ENCODE measurements around the gene SMIM30. TPM values are rescaled to one million over a fixed set of nuclear protein-coding genes. Genes with fewer than 3 reads are reported as not detected.
"Not testable (repeated sequence)": the region's sequence is repeated elsewhere in the genome, so short reads cannot be mapped to it uniquely, and the experiment has no call there.

The SMIM30 gene
- 49.8 TPM for polyA plus RNA-seq (2013, experiment 1 of 4)
- polyA plus RNA-seq (2013, experiment 2 of 4) = 47.9 TPM
- 46.2 TPM for polyA plus RNA-seq (2013, experiment 3 of 4)
- polyA plus RNA-seq (2013, experiment 4 of 4) = 55.9 TPM

DNA sequence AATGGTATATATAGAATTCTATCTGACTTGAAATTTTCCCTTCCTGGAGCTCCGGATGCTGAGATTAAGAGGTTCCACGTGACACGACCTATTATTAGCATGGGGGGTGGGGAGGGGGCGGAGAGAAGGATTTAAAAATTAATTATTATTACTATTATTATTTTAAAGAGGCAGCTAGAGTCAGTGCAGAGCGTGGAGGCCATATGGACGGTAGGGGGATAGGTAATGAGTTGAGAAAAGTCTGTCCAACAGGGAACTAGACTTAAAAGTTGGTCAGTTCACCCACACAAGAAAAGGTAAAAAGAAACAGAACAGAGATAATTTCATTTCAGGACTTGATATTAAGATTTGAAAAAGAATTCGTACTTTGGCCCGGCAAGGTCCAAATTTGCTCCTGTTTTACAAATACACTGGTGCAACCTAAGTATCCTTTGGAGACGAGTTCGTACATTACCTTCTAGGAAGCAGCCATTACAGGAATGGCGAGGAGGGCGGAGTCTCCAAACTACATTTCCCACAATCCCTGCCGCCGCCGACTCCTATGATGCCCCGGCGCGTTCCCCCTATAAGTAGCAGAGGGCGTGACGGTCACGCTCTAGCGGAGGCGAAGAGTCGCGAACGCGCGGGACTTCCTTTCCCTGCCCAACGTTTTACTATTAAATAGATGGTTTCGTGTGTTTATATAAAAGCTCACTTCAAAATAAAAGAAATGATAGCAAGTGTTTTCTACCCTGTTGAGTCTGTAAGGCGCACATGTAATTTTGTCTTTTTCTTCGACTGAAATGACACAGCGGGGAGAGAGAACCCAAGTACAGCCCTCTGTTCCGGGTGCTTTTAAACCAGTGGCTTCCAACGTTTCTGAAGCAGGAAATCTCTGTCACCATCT is at the start of gene SMIM30:
Gene SMIM30 (minus strand): TSS at position 481 of the 886 bp plus-strand sequence. CDS start 976 bp downstream, outside the sequence.
- no peaks in the 10 kb centered on the region for H3K36me3 ChIP-seq (ENCODE audit: control insufficient read depth, insufficient read depth, low read length)
- H3K27me3 ChIP-seq (ENCODE audit: control insufficient read depth, insufficient read depth, low read length, poor library complexity, severe bottlenecking) = peaks cover 8% of the 10 kb centered on the region
- 1 to 2% methylated on average over 25 to 34 of the region's 35 CpGs for WGBS, 2 experiments
- H3K4me1 ChIP-seq (ENCODE audit: control insufficient read depth, insufficient read depth, low read length) = no peaks in the 10 kb centered on the region
- peak within 1 kb of the TSS; percentile 44 for H3K4me3 ChIP-seq (ENCODE audit: insufficient read depth, low read depth, low read length)
- no peaks in the 10 kb centered on the region for H3K9me3 ChIP-seq (ENCODE audit: control insufficient read depth, low read length)
- H3K27ac ChIP-seq (ENCODE audit: insufficient read depth, low read depth, low read length, poor library complexity, severe bottlenecking) = no peak within 1 kb of the TSS

GRCh38 chr7:113166176-113166575 is 47.8 kb upstream of the SMIM30 start:
- H3K27ac ChIP-seq (ENCODE audit: insufficient read depth, low read depth, low read length, poor library complexity, severe bottlenecking); H3K9me3 ChIP-seq (ENCODE audit: control insufficient read depth, low read length); H3K4me3 ChIP-seq (ENCODE audit: insufficient read depth, low read depth, low read length); H3K36me3 ChIP-seq (ENCODE audit: control insufficient read depth, insufficient read depth, low read length); H3K27me3 ChIP-seq (ENCODE audit: control insufficient read depth, insufficient read depth, low read length, poor library complexity, severe bottlenecking); H3K4me1 ChIP-seq (ENCODE audit: control insufficient read depth, insufficient read depth, low read length): not testable (repeated sequence)
- 100% methylated on average over 1 of the region's 1 CpG; no CpG with 5 or more reads in 1 of the 2 experiments for WGBS, 2 experiments

DNA sequence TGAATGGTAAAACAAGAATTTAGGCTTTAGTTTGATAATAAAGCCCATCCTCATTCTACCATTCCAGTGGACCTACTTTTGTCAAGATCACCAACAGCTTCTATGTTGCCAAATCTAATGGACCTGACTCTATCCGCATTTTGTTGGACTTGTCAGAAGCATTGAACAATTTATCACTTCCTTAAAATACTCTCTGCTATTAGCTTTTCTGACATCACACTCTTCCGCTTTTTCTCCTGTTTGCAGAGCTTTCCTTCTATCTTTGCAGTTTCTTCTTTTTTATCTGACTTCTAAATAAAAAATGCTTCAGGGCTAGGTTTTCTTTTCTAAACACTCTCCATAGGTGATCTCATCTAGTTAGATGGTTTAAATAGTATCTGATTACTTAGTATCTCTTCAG is 42.7 kb upstream of the SMIM30 start:
- Histone ChIP-seq H3K9me3 (ENCODE audit: control insufficient read depth, low read length) (no peaks in the 10 kb centered on the region), H3K4me3 (ENCODE audit: insufficient read depth, low read depth, low read length) (no peak overlapping the region), H3K36me3 (ENCODE audit: control insufficient read depth, insufficient read depth, low read length) (no peaks in the 10 kb centered on the region), H3K4me1 (ENCODE audit: control insufficient read depth, insufficient read depth, low read length) (no peaks in the 10 kb centered on the region), H3K27me3 (ENCODE audit: control insufficient read depth, insufficient read depth, low read length, poor library complexity, severe bottlenecking) (no peaks in the 10 kb centered on the region), H3K27ac (ENCODE audit: insufficient read depth, low read depth, low read length, poor library complexity, severe bottlenecking) (no peak overlapping the region)
- WGBS, 2 experiments = 91 to 94% methylated on average over 2 of the region's 2 CpGs

- WGBS, 2 experiments = 46 to 54% methylated on average over 5 of the region's 5 CpGs
- H3K4me1 ChIP-seq (ENCODE audit: control insufficient read depth, insufficient read depth, low read length) = no peaks in the 10 kb centered on the region
- H3K36me3 ChIP-seq (ENCODE audit: control insufficient read depth, insufficient read depth, low read length) = no peaks in the 10 kb centered on the region
- H3K9me3 ChIP-seq (ENCODE audit: control insufficient read depth, low read length) = no peaks in the 10 kb centered on the region
- H3K27me3 ChIP-seq (ENCODE audit: control insufficient read depth, insufficient read depth, low read length, poor library complexity, severe bottlenecking) = no peaks in the 10 kb centered on the region
- no peak overlapping the region for H3K27ac ChIP-seq (ENCODE audit: insufficient read depth, low read depth, low read length, poor library complexity, severe bottlenecking)
- H3K4me3 ChIP-seq (ENCODE audit: insufficient read depth, low read depth, low read length) = no peak overlapping the region
Observed at GRCh38 chr7:113159746-113160339, 41.5 kb upstream of the SMIM30 start.

- Histone ChIP-seq H3K9me3 (ENCODE audit: control insufficient read depth, low read length) (no peaks in the 10 kb centered on the region), H3K4me3 (ENCODE audit: insufficient read depth, low read depth, low read length) (no peak overlapping the region), H3K4me1 (ENCODE audit: control insufficient read depth, insufficient read depth, low read length) (no peaks in the 10 kb centered on the region), H3K36me3 (ENCODE audit: control insufficient read depth, insufficient read depth, low read length) (no peaks in the 10 kb centered on the region), H3K27me3 (ENCODE audit: control insufficient read depth, insufficient read depth, low read length, poor library complexity, severe bottlenecking) (no peaks in the 10 kb centered on the region), H3K27ac (ENCODE audit: insufficient read depth, low read depth, low read length, poor library complexity, severe bottlenecking) (no peak overlapping the region)
- WGBS, 2 experiments = 63 to 65% methylated on average over 2 of the region's 2 CpGs
Observed at GRCh38 chr7:113158756-113159155, 40.4 kb upstream of the SMIM30 start.

DNA sequence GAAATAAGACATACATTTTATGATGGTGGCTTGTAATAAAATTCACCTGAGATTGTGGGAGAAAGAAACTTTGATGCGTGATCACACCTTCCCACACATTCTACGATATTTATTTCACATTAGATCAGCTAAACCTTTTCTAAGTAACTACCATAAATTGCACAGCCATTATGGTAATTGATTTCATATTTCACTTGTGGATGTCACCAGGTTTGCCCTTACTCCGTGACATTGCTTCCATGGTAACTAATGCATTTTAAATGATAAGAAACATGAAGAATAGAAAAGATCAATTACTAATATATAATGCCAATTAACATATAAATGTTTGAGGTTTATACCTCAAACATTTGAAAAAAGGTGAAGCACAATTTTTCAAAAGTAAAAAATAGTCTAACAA is 35.8 kb upstream of the SMIM30 start:
- 85 to 100% methylated on average over 2 of the region's 3 CpGs for WGBS, 2 experiments
- H3K36me3 ChIP-seq (ENCODE audit: control insufficient read depth, insufficient read depth, low read length) = no peaks in the 10 kb centered on the region
- no peak overlapping the region for H3K27ac ChIP-seq (ENCODE audit: insufficient read depth, low read depth, low read length, poor library complexity, severe bottlenecking)
- no peak overlapping the region for H3K4me3 ChIP-seq (ENCODE audit: insufficient read depth, low read depth, low read length)
- no peaks in the 10 kb centered on the region for H3K27me3 ChIP-seq (ENCODE audit: control insufficient read depth, insufficient read depth, low read length, poor library complexity, severe bottlenecking)
- no peaks in the 10 kb centered on the region for H3K9me3 ChIP-seq (ENCODE audit: control insufficient read depth, low read length)
- no peaks in the 10 kb centered on the region for H3K4me1 ChIP-seq (ENCODE audit: control insufficient read depth, insufficient read depth, low read length)

DNA sequence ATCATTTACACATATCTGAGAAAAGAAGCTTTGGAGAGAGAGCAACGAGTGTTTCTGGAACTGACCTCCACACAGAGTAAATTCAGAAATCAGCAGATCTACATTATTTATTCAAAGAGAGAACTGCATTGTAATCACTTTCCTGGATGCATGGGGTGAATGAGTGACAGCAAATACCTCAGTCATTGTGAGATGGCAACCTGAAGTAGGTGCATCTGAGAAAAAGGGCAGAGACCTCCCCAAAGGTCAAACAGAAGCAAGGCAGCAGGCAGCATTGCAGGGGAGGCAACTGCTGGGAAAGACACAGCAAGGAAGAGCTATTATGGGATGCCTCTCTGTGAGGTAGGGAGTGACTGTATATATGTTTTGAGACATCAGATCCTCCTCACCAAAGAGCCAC is 26.5 kb upstream of the SMIM30 start:
- Histone ChIP-seq H3K27ac (ENCODE audit: insufficient read depth, low read depth, low read length, poor library complexity, severe bottlenecking) (no peak overlapping the region), H3K4me3 (ENCODE audit: insufficient read depth, low read depth, low read length) (no peak overlapping the region), H3K36me3 (ENCODE audit: control insufficient read depth, insufficient read depth, low read length) (no peaks in the 10 kb centered on the region), H3K27me3 (ENCODE audit: control insufficient read depth, insufficient read depth, low read length, poor library complexity, severe bottlenecking) (no peaks in the 10 kb centered on the region), H3K9me3 (ENCODE audit: control insufficient read depth, low read length) (no peaks in the 10 kb centered on the region), H3K4me1 (ENCODE audit: control insufficient read depth, insufficient read depth, low read length) (peaks cover 8% of the 10 kb centered on the region)
- WGBS, 2 experiments = 78% methylated on average over 1 of the region's 1 CpG; no CpG with 5 or more reads in 1 of the 2 experiments

DNA sequence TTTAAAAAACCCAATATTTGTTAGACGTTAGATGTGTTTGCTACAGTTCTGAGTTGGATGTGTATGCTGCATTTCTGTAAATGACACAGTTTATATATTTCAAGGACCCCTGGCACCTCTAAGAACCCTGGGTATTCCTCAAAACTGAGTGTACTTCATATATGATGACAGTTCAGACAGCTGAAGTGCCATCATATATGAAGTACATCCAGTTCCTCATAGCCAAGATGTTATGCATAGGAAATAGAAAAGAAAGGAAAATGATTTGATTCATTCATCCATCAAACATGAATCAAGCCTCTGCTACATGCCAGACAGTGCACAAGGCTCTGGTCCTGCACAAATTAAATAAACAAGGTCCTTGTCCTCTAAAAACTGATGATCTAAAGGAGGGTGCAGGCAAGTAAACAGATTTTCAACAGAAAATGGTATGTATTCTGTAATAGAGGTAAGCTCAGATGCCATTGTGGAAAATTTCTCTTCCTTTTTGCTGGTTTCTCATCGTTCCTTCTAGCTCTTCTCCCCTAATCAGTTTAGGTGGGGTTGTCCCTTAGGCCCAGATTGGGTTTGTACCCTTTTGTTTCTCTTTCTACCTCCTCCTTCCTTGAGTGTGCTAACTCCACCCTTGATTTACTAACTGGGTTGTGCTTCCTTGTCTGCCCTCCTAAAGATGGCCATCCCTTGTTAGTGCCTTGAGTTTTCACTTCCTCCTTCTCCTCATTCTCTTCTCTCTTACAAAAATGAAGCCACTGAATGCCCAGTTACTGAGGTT is 25.3 kb upstream of the SMIM30 start:
- H3K4me3 ChIP-seq (ENCODE audit: insufficient read depth, low read depth, low read length) = no peak overlapping the region
- no peaks in the 10 kb centered on the region for H3K27me3 ChIP-seq (ENCODE audit: control insufficient read depth, insufficient read depth, low read length, poor library complexity, severe bottlenecking)
- H3K27ac ChIP-seq (ENCODE audit: insufficient read depth, low read depth, low read length, poor library complexity, severe bottlenecking) = no peak overlapping the region
- WGBS, 2 experiments = 85 to 91% methylated on average over 1 to 2 of the region's 2 CpGs
- no peaks in the 10 kb centered on the region for H3K36me3 ChIP-seq (ENCODE audit: control insufficient read depth, insufficient read depth, low read length)
- H3K4me1 ChIP-seq (ENCODE audit: control insufficient read depth, insufficient read depth, low read length) = peaks cover 8% of the 10 kb centered on the region
- no peaks in the 10 kb centered on the region for H3K9me3 ChIP-seq (ENCODE audit: control insufficient read depth, low read length)

GRCh38 chr7:113142385-113143119 is 24.2 kb upstream of the SMIM30 start:
- H3K36me3 ChIP-seq (ENCODE audit: control insufficient read depth, insufficient read depth, low read length) = no peaks in the 10 kb centered on the region
- no peak overlapping the region for H3K27ac ChIP-seq (ENCODE audit: insufficient read depth, low read depth, low read length, poor library complexity, severe bottlenecking)
- H3K9me3 ChIP-seq (ENCODE audit: control insufficient read depth, low read length) = no peaks in the 10 kb centered on the region
- 85 to 95% methylated on average over 4 of the region's 5 CpGs for WGBS, 2 experiments
- no peaks in the 10 kb centered on the region for H3K27me3 ChIP-seq (ENCODE audit: control insufficient read depth, insufficient read depth, low read length, poor library complexity, severe bottlenecking)
- no peak overlapping the region for H3K4me3 ChIP-seq (ENCODE audit: insufficient read depth, low read depth, low read length)
- H3K4me1 ChIP-seq (ENCODE audit: control insufficient read depth, insufficient read depth, low read length) = peaks cover 8% of the 10 kb centered on the region

Data from ectodermal cell (in vitro differentiated cells).